Measurements from ENCODE around the gene PRXL2C.
"Not testable (repeated sequence)": the region's sequence is repeated elsewhere in the genome, so short reads cannot be mapped to it uniquely, and the experiment has no call there.

PRXL2C gene

DNA sequence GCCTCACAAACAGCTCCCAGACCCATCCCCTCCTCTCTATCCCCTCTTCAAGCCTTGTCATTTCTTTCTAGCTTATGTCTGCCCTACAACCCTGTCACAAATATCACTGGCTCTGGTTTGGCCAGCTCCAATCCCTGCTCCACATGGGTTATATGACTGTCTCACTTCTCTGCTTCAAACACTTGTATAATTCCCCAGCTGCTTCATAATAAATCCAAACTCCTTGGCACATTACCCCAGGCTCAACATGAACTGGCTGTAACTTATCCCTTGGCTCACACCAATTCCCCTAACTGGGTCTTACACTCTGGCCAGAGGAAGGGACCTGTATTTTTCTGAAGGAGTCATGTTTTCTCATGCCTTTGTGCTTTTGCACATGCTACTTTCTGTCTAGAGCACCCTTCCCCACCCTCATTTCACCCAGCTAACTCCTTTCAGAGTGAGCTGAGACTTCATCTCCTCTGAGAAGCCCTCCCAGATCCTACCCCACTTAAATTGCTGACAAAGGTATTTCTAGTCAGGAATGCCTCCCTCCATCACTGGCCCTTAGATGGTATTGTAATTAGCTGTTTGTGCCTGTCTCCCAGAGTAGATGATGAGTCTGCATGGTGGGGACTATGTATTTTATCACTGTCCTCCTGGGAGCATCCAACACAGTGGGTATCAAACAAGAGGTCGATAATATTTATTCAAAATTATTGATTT lies 5.3 kb downstream of the PRXL2C start:
- DNase-seq: no peak

DNA sequence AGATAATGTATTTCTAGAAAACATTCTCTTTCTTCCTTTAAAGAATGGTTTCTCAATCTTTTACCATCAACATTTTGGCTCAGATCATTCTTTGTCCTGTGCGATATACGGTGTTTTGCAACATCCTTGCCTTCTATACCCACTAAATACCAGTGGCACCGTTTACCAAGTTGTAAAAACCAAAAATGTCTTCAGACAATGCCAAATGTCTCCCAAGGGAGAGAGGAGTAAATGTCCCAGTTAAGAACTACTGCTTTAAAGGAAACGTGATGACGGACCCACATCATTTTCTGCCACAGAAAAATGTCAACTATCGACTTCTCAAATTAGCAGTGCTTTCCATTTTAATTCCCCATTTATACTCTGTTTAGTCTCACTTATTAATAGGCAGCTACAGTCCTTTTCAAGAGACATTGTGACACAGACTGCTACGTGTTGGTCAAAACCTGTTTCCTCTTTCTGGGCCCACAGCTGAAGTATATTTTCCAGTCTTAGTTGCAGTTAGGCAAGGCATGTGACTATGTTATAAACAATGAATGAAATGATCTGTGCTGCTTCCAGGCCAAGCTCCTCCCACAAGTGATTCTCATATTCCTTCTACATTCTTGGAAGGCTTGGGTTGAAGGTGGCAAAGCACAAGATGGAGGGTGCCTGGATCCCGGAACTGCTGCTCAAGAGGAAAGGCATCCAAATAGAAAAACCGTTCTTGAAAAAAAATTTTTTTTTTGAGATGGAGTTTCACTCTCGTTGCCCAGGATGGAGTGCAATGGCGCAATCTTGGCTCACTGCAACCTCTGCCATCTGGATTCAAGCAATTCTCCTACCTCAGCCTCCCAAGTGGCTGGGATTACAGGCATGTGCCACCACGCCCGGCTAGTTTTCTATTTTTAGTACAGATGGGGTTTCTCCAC lies 8.8 kb downstream of the PRXL2C start:
- no peak for DNase-seq

DNA sequence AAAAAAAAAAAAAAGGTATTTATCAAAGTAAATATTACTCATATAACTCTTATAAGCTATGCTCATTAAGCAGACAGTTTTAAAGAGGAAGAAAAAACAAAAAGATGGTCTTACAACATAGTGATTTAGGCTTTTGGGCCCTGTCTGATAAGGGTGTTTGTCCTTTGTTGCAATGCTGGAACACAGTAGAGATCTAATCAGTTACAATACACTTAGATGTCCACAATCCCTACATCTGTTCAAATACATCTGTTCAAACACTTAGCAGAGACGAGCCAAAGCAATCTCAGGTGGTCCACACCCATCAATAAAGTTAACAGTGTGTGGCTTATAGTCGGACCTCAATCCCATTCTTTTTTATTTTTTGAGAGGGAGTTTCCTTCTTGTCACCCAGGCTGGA lies 11.0 kb downstream of the PRXL2C start:
- no peak for DNase-seq

DNA sequence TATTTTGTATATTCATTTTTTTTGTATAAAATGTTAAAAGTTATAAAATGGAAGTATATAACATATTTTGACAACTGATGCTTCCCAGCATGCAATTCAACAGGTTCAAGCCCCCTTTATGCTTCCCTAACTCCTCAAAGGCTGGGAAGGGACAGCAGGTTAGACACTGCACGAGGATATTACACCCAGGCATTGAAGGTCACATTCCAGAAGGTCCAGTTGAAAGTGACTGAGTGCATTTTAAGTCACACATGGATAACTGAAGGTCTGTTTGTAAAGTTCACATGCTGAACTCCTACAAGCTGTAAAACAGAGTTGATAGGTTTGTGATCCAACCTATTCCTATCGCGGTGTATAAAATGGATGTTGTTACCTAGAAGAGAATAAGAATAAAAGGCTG lies 13.6 kb downstream of the PRXL2C start:
- no peak for DNase-seq

DNA sequence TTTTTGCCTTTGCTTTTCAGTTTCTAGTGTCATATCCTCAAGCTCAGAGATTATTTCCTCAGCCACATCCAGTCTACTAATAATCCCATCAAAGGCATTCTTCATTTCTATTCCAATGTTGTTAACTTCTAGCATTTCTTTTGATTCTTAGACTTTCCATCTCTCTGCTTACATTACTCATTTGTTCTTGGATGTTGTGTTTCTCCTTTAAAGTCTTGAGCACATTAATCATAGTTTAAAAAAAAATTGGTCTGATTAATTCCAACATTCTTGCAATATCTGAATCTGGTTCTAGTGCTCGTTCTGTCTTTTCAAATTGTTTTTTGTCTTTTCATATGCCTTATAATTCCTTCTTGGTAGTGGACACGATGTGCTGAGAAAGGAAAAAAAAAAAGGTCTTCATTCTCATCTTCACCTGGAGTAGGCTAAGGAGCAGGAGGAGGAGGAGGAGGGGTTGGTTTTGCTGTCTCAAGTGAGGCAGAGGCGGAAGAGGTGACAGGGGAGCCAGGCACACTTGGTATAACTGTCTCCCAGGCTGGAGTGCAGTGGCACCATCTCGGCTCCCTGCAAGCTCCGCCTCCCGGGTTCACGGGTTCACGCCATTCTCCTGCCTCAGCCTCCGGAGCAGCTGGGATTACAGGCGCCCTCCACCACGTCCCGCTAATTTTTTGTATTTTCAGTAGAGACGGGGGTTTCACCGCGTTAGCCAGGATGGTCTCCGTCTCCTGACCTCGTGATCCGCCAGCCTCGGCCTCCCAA lies 16.3 kb downstream of the PRXL2C start:
- no peak for DNase-seq

DNA sequence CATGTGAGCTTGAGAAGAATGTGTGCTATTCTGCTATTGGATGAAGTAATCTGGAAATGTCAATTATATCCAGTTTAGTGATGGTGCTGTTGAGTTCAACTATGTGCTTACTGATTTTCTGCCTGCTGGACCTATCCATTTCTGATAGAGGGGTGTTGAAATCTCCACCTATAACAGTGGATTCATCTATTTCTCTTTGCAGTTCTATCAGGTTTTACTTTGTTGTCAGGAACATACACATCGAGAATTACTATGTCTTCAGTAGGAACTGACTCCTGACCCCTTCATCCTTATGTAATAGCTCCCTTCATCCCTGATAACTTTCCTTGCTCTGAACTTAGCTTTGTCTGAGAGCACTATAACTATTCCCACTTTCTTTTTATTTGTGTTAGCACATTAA lies 18.7 kb downstream of the PRXL2C start:
- no peak for DNase-seq

DNA sequence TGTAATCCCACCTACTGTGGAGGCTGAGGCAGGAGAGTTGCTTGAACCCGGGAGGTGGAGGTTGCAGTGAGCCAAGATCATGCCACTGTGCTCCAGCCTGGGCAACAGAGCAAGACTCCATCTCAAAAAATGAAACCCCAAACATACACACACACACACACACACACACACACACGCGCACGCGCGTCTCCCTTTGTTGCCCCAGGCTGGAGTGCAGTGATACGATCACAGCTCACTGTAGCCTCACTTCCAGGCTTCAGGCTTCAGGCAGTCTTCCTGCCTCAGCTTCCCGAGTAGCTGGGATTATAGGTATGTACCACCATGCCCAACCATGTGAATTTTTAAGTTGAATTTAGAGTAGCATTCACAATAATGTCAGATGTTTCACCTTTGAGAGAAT lies 21.5 kb downstream of the PRXL2C start:
- not testable (repeated sequence) for DNase-seq

DNA sequence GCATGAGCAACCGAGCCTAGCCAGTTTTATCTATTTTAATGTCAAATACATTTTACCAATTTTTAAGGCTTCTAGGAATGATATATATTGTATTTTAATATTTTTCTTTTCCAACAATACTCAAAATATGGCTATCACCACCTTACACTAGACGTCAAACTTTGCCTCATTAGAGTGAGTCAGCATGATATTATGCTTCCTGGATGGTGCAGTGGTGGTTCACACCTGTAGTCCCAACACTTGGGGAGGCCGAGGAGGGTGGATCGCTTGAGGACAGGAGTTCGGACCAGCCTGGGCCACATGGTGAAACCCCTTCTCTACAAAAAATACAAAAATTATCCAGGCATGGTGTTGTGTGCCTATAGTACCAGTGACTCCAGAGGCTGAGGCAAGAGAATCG lies 28.2 kb downstream of the PRXL2C start:
- DNase-seq: no peak

DNA sequence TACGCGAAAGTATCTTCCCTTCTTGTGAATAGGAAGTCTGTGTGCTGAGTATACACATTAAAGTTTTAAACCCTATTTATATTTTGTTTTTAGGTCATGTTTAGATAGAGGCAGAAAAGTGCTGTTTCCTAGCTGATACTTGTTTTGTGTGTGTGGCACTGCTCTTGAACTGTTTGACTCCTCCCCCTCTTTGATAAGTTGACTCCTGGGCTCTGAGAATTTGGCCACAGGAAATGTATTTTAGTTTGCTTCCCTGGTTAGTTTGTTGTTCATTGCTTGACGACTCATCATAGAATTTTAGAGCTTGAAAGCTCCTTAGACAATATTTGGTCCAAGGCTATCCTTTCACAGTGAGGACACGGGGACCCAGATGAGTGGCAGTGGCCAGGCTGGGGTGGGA lies 33.5 kb downstream of the PRXL2C start:
- DNase-seq: no peak

DNA sequence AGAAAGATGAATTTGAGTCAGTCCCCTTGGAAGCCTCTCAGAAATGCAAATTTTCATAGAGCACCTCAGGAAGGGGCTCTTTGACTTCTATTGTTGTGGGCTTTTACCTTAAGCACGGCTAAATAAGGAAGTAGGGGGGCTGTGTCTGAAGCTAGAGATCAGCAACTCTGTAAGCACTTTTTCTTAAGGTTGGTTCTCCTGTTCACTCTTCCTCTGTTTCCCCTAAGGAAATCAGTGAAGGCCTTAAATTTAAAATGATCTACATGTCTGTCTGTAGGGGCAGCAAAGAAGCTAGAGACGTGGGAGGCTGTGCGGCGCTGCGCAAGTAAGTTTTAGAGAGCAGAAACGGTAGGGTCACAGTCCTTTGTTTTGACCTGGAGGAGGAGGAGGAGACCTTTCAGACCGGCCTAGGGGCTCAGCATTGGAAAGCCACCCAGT lies 34.3 kb downstream of the PRXL2C start:
- no peak for DNase-seq

DNA sequence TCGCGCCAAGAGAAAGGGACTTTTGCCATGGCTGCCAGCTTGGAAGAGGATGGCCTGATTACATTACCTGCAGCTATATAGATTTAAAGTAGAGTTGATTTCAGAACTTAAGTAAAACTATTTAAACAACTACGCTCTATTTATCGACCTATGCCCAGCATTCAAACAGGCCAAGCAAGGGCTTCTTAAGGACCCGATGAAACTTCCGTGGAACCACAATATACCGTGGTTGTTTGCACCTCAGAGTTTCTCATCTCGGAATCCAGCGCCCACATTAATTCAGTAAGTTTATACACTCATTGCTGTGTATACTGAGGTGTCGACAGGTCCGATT lies 35.0 kb downstream of the PRXL2C start:
- DNase-seq: no peak

DNA sequence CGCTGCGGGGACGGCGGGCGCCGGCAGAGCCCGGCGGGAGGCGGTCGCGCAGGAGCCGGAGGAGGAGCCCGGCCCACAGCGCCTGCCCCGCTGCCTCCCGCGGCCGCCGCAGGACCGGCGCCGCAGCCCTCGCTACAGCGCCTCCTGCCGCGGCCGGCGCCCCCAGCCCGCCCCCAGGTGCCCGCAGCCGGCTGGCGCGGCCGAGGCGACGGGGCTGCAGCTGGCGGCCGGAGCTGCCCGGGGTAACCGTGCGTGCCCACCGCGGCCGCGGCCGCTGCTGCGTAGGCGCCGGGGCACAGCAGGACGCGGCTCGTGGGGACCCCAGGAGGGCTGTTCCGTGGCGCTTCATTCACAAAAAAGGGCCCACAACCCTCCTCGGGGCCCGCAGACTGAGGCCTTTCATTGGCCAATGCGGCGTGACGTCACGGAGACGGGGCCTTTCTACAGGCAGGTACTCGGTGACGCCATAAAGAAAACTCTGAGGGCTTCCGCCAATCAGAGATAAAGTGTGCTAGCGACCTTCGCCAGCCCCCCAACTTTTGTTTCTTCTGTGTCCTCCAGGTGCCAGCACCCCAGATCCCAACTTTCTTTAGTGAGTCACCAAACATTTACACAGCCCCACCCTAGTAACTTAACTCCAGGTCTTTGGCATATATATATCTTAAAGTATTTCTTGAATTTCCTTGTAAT lies 35.5 kb downstream of the PRXL2C start, which contains the start of gene CDC14B:
Gene CDC14B (minus strand): TSS at position 353 of the 690 bp plus-strand sequence. CDS start 465 bp downstream, outside the sequence.
- DNase-seq: peak; percentile 75 to 81

DNA sequence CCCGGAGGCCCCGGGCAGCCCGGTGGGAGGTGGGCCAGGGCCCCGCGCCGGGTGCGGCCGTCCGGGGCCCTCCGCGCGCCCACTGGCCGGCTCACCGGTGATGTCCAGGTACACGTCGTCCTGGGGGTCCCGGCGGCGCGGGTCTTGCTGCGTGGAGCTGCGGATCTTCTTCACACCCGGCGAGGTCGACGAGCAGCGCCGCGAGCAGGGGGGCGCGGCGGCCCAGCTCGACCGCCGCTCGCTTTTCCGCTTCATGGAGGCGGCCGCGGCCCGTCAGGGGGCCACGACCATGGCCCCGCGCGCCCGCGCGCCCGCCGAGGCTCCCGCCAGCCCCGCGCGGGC lies 36.0 kb downstream of the PRXL2C start:
- DNase-seq: no peak

DNA sequence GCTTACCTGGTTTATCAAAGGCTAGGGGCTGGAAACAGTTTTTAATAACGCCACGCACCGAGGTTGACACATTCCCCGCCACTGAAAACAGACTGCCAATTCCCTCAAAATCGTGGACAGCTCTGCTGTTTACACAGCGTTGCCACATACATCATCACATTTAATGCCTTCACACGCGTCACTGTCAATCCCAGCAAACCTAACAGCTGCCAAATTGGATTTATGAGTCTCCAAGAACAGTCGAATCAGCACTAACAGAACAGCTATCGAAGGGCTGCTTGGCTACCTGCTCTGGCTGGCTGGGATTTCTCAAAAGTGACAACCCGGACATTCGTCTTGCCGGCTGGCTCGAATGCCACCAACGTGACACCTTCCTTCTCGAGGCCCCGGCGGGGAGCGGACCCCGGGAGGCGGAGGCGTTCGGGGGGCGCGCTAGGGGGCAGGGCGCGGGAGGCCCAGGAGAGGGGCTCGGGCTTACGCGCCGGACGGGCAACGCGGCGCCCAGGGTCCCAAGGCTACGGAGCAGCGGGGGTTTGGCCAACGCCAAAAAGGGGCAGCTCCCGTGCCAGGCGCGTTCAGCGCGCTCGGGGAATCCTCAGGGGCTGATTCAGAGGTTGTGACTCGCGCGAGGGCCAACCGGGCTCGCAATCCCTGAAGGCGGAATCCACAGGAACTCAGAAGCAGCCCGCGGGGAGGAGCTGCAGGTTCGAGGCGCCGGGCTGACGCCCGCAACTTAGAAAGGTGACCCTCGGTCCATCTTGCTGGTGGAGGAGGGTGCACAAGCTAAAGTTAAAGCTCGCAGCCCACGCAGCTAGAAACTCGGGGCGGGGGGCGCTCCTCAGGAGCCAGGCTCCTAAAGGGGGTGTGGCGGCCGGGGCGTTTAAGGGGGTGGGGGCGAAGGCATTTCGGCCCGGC lies 36.7 kb downstream of the PRXL2C start:
- DNase-seq: peak; percentile 6 to 12

DNA sequence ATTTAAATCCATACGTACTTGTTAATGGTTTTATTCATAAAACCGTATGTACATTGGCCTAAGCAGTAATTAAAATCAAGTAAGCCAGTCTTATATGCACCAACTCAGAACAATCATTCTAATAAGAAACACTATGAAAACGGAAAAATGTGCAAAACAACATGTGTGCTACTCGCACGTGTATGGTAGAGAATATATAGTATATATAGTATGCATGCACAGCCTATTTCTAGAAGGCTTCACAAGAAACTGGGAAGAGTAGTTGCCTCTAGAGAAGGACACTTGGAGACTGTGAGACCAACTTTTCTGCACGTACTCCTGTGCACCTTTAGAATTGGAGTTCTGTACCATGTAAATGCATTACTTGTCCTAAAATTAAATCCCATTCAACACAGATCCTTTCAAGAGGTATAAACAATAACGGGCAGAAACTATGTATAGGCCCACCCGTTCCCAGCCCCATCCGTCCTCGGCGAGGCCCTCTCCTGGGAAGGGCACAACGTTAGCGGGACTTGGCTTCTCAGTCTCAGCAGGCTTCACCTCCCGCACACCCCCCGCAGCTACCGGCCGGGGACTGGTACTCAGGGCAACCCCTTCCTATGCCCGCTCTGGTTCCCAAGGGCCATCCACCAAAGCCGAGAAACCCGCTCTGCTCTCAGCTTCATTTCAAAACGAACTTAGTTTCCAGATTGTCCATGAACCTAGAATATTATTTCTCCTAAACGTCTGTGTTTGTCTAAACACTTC lies 37.5 kb downstream of the PRXL2C start:
- DNase-seq: no peak

DNA sequence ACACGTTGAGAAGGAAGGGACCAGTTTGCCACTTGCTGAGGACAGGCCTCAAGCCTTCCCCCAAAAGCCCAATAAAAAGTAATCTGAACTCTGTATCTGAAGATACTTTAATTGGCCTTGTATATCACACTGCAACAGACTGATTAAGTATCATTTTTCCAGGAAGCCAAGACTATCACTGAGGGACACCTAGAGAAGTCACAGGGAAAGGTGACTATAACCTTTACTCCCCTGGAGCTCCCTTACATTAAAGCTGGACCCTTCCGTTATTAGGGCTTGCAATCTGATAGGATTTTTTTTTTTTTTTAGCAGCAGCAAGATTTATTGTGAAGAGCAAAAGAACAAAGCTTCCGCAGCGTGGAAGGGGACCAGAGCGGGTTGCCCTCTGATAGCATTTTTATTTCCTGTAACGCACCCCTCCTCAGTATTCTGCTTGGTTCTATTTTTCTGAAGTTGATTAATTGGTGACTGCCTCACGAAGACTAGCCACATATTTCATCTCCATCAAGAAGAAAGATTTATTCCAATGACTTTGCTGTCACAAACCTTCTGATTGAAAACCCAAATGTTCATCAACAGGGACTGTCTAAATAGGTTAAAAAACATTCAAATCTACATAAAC lies 38.2 kb downstream of the PRXL2C start:
- no peak for DNase-seq

DNA sequence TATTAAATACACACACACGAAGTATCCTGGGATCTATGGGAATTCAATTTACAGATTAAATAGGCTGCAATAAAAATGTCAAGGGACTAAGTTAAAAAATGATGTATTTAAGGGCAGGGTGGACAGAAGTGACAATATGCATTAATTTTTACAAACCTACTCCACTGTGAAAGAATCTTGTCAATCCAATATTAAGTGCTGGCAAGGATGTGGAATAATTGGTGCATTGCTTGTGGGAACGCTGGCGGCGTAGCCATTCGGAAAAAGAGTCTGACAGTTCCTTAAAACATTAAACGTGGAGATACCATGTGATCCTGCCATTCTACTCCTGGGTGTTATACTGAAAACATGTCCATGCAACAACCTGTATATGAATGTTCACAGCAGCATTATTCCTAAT lies 39.7 kb downstream of the PRXL2C start:
- no peak for DNase-seq

DNA sequence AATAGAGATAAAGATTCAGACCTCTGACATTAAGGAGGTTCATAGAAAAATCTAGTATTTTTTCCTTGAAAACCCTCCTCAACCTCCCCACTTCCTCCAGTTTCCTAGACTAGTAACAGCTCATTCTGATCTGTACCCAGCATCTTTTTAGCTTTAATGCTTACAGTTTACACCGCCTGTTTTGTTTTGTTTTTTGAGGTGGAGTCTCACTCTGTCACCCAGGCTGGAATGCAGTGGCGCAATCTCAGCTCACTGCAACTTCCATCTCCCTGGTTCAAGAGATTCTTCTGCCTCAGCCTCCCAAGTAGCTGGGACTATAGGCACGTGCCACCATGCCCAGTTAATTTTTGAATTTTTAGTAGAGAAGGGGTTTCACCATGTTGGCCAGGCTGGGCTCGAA lies 40.5 kb downstream of the PRXL2C start:
- DNase-seq: not testable (repeated sequence)

DNA sequence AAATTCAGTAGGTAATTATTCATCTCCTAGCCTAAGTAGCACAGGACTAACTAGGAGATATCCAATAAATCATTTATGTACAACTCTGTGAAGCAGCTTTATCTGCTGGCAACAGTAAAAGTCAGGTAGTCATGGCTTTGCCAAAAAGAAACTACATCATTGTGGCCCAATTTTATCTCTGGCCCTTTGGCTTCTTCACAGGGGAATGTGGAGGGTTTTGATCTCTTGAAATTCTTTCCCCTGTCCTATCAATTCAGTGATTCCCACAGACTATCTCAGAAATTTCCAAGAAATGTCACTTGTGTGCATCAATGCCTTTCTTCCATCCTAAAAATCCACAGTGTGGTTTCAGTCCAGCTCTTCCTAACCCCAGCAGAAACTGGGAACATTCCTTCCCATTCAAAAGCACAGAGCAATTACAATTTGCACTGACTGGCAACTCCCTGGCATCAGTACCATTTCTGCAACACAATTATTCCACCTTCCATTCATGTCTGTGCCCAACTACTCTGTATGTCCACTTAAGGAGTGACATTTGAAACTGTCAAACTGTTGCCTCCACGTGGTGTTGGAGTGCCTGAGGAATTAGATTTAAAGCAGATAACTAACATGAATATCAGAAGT lies 42.0 kb downstream of the PRXL2C start:
- no peak for DNase-seq
